ENCODE measurements around the gene SUPT4H1. TPM values are rescaled to one million over a fixed set of nuclear protein-coding genes. Genes with fewer than 3 reads are reported as not detected.

Gene SUPT4H1
- total and polyA plus RNA-seq, 2 of the 4 experiments (the other 2 are of a cell fraction) = 51.6 to 129 TPM

- Histone ChIP-seq H2AFZ (replicated peaks; ENCODE audit: low read length, poor library complexity) (peak overlapping the region; percentile 90), H2BK15ac (ENCODE audit: low read depth, low read length) (peak overlapping the region; percentile 69; the same call in 2 of the 3 replicates), H3K4me1 (ENCODE audit: control insufficient read depth, insufficient read depth, low read length) (peaks cover 38% of the 10 kb centered on the region), H3K4ac (ENCODE audit: low read depth, low read length) (peak overlapping the region; percentile 100), H4K91ac (ENCODE audit: insufficient read depth, low read depth, low read length) (peak overlapping the region; percentile 99), H3K4me2 (ENCODE audit: low read depth, low read length) (peak overlapping the region; percentile 92), H3K23ac (ENCODE audit: low read depth, low read length) (peak overlapping the region; percentile 98; the same call in 1 of the 2 replicates), H2BK20ac (ENCODE audit: low read depth, low read length) (peak overlapping the region; percentile 85), H3K36me3 (ENCODE audit: control insufficient read depth, insufficient read depth, low read length) (peaks cover 13% of the 10 kb centered on the region), H2BK5ac (ENCODE audit: low read depth, low read length, poor library complexity, severe bottlenecking) (peak overlapping the region; percentile 97), H4K5ac (ENCODE audit: low read depth, low read length) (peak overlapping the region; percentile 99), H2AK9ac (replicated peaks; ENCODE audit: low read depth, low read length, poor library complexity) (peak overlapping the region; percentile 99), H4K20me1 (ENCODE audit: insufficient read depth, low read length) (no peaks in the 10 kb centered on the region), H3K56ac (ENCODE audit: extremely low read depth, insufficient read depth, low read length) (peak overlapping the region; percentile 89), H3K9me1 (ENCODE audit: insufficient read depth, low read length) (peaks cover 41% of the 10 kb centered on the region), H3K14ac (replicated peaks; ENCODE audit: low read depth, low read length) (peak overlapping the region; percentile 100), H3K27me3 (ENCODE audit: control insufficient read depth, insufficient read depth, low read length) (no peaks in the 10 kb centered on the region), H2BK120ac (ENCODE audit: low read depth, low read length) (peak overlapping the region; percentile 98), H3K9me3 (ENCODE audit: control insufficient read depth, insufficient read depth, low read length) (no peaks in the 10 kb centered on the region), H3K79me1 (ENCODE audit: low read depth in 1 of 2, low read length in 2 of 2) (peaks cover 12 to 24% of the 10 kb centered on the region in 2 experiments), H2AK5ac (ENCODE audit: low read depth, low read length) (peak overlapping the region; percentile 98), H3K27ac (ENCODE audit: insufficient read depth, low read length) (peak overlapping the region; percentile 98), H3K4me3 (ENCODE audit: insufficient read depth, low read depth, low read length) (peak overlapping the region; percentile 45; the same call in 1 of the 2 replicates), H3K9ac (ENCODE audit: low read depth, low read length) (peak overlapping the region; percentile 91; the same call in 1 of the 2 replicates), H4K8ac (ENCODE audit: low read depth in 2 of 2, low read length in 2 of 2) (peak overlapping the region; percentile 99 to 100), H3K18ac (ENCODE audit: low read depth, low read length) (peak overlapping the region; percentile 3; the same call in 1 of the 2 replicates)
- ChIA-PET POLR2A (ENCODE audit: unreplicated experiment) (interaction anchor here (2.2 kb wide), 1 partner anchor 12 kb away, joined by 6 read pairs; the partner anchor contains the start of gene SUPT4H1), CTCF (interaction anchor here (1.0 kb wide), 1 partner anchor 23 kb away, joined by 3 read pairs; no protein-coding TSS in a partner anchor)
- no TSS peak for BruUV-seq (replicated peaks)
- in situ Hi-C loops (cut with MboI; ENCODE audit: low sequenced_read_pairs) (loop anchor here (25.0 kb wide), 1 partner anchor 478 kb away; the partner anchor contains the start of gene MRPS23), intact Hi-C loops (cut with micrococcal nuclease) (no loop called here), dilution Hi-C loops (cut with HindIII; ENCODE audit: low sequenced_read_pairs, unreplicated experiment) (no loop called here)
- DNase-seq = no peak
- 100% methylated on average over 3 of the region's 6 CpGs; no CpG with 5 or more reads in 1 of the 2 experiments for WGBS, 2 experiments (ENCODE audit: extremely low coverage in 2 of 2, insufficient read length in 1 of 2)
- no peak for ATAC-seq (ENCODE audit: low read depth)
- no peak for TF ChIP-seq CHD1 (IDR thresholded peaks at IDR 0.05; ENCODE audit: low read depth, low read length)
- TF ChIP-seq, protein P1, sequence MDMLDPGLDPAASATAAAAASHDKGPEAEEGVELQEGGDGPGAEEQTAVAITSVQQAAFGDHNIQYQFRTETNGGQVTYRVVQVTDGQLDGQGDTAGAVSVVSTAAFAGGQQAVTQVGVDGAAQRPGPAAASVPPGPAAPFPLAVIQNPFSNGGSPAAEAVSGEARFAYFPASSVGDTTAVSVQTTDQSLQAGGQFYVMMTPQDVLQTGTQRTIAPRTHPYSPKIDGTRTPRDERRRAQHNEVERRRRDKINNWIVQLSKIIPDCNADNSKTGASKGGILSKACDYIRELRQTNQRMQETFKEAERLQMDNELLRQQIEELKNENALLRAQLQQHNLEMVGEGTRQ (IDR thresholded peaks at IDR 0.05; ENCODE audit: low read depth, low read length) = no peak
- TF ChIP-seq ELK1 (IDR thresholded peaks at IDR 0.05; ENCODE audit: borderline replicate concordance, low read depth, low read length) = no peak
- no peak for TF ChIP-seq FOS (IDR thresholded peaks at IDR 0.05; ENCODE audit: low read depth, low read length)
- no peak for TF ChIP-seq MAFK (IDR thresholded peaks at IDR 0.05; ENCODE audit: low read depth, low read length)
- TF ChIP-seq CEBPB (IDR thresholded peaks at IDR 0.05; ENCODE audit: low read depth, low read length) = no peak
- no peak for TF ChIP-seq RFX5 (IDR thresholded peaks at IDR 0.05; ENCODE audit: low read depth, low read length)
- no peak for TF ChIP-seq POLR2A (IDR thresholded peaks at IDR 0.05; ENCODE audit: low read depth, low read length)
- TF ChIP-seq BHLHE40 (IDR thresholded peaks at IDR 0.05; ENCODE audit: low read depth, low read length) = no peak
- TF ChIP-seq SMC3 (IDR thresholded peaks at IDR 0.05; ENCODE audit: low read depth, low read length) = no peak
- no peak for TF ChIP-seq RAD21 (IDR thresholded peaks at IDR 0.05; ENCODE audit: low read length)
- TF ChIP-seq CTCF (conservative IDR thresholded peaks at IDR 0.05; ENCODE audit: low read depth, low read length) = no peak
- TF ChIP-seq MAZ (IDR thresholded peaks at IDR 0.05; ENCODE audit: borderline replicate concordance, low read depth, low read length) = no peak
- no peak for TF ChIP-seq MXI1 (IDR thresholded peaks at IDR 0.05; ENCODE audit: borderline replicate concordance, low read depth, low read length)
- TF ChIP-seq NFE2L2 (IDR thresholded peaks at IDR 0.05; ENCODE audit: low read depth, low read length) = no peak
Measured at GRCh38 chr17:58339755-58340404, 12.1 kb downstream of the SUPT4H1 start.

Data from IMR-90 (cell line).